ENCODE results near the gene SPTB.
A peak's percentile ranks its signal among the peaks of the same experiment; 100 is the strongest.

The SPTB gene

GRCh38 chr14:64709126-64709525 lies 170.6 kb downstream of the SPTB start:
- DNase-seq (ENCODE audit: low spot score) = no peak

GRCh38 chr14:64708148-64709004 lies 171.3 kb downstream of the SPTB start:
- no peak for DNase-seq (ENCODE audit: low spot score)

GRCh38 chr14:64707661-64708060 lies 172.0 kb downstream of the SPTB start:
- no peak for DNase-seq (ENCODE audit: low spot score)

- no peak for DNase-seq (ENCODE audit: low spot score)
Observed at GRCh38 chr14:64706593-64707193, 173.0 kb downstream of the SPTB start.

GRCh38 chr14:64706119-64706592 lies 173.6 kb downstream of the SPTB start:
- no peak for DNase-seq (ENCODE audit: low spot score)

- DNase-seq (ENCODE audit: low spot score) = no peak
Observed at GRCh38 chr14:64705381-64706118, 174.2 kb downstream of the SPTB start.

- DNase-seq (ENCODE audit: low spot score) = no peak
Observed at GRCh38 chr14:64704743-64705380, 174.8 kb downstream of the SPTB start.

GRCh38 chr14:64704143-64704742 lies 175.5 kb downstream of the SPTB start, which contains the start of gene PLEKHG3:
Gene PLEKHG3, plus strand, starts transcription at chr14:64704424. Its CDS starts 23,208 bp downstream, at chr14:64727632.
- peak; percentile 77 for DNase-seq (ENCODE audit: low spot score)

GRCh38 chr14:64703395-64704142 lies 176.1 kb downstream of the SPTB start:
- DNase-seq (ENCODE audit: low spot score) = no peak

- no peak for DNase-seq (ENCODE audit: low spot score)
Observed at GRCh38 chr14:64702493-64703394, 177.0 kb downstream of the SPTB start.

- no peak for DNase-seq (ENCODE audit: low spot score)
Observed at GRCh38 chr14:64701660-64702059, 178.0 kb downstream of the SPTB start.

- DNase-seq (ENCODE audit: low spot score) = no peak
Observed at GRCh38 chr14:64700894-64701293, 178.8 kb downstream of the SPTB start.

- DNase-seq (ENCODE audit: low spot score) = no peak
Observed at GRCh38 chr14:64700290-64700689, 179.4 kb downstream of the SPTB start.

- DNase-seq (ENCODE audit: low spot score) = no peak
Observed at GRCh38 chr14:64698903-64699302, 180.8 kb downstream of the SPTB start.

GRCh38 chr14:64696355-64696857 lies 183.3 kb downstream of the SPTB start:
- DNase-seq (ENCODE audit: low spot score) = no peak

Measured in COLO829 (cell line).